SK-N-SH (cell line): ENCODE measurements around the gene ZNF324B.

Experiments used
- CTCF ChIP-seq: fragments of 200-600 bp; sonication (generic); IDR thresholded peaks from 2 replicates; pipeline ENCODE4 v1.6.1; 2017; ENCODE audit warnings: antibody characterized with exemption, mild to moderate bottlenecking, moderate library complexity
- EP300 ChIP-seq, 2 experiments: IDR thresholded peaks; 2 replicates each; pipeline versions ENCODE4 v1.4.0 to v1.6.1; 2012; ENCODE audit warnings: borderline replicate concordance in 1 of 2, low read depth in 1 of 2, low read length in 1 of 2
- FOXJ3 ChIP-seq: sonication (generic); formaldehyde crosslinking; IDR thresholded peaks from 2 replicates; pipeline ENCODE4 v1.5.1; 2020; ENCODE audit warnings: mild to moderate bottlenecking, missing genetic modification reagents
- JUND ChIP-seq: IDR thresholded peaks from 2 replicates; pipeline ENCODE4 v1.4.0; 2012
- NFIC ChIP-seq: IDR thresholded peaks from 2 replicates; pipeline ENCODE4 v1.4.0; 2012; ENCODE audit warnings: borderline replicate concordance
- NRF1 ChIP-seq: IDR thresholded peaks from 2 replicates; pipeline ENCODE4 v1.6.1; 2012; ENCODE audit warnings: low read depth, mild to moderate bottlenecking, low read length
- POLR2AphosphoS5 ChIP-seq: IDR thresholded peaks from 2 replicates; pipeline ENCODE4 v1.6.1; 2012; ENCODE audit warnings: low read depth, low read length
- RAD21 ChIP-seq: IDR thresholded peaks from 2 replicates; pipeline ENCODE4 v1.6.1; 2012; ENCODE audit warnings: mild to moderate bottlenecking, low read length
- RXRA ChIP-seq: IDR thresholded peaks from 2 replicates; pipeline ENCODE4 v1.4.0; 2012; ENCODE audit warnings: low read depth, mild to moderate bottlenecking, borderline replicate concordance
- SMC3 ChIP-seq: IDR thresholded peaks from 2 replicates; pipeline ENCODE4 v1.6.1; 2012; ENCODE audit warnings: low read depth, low read length, improper control_type of control experiment
- TCF12 ChIP-seq: IDR thresholded peaks from 2 replicates; pipeline ENCODE4 v1.4.0; 2012

GRCh38 chr19:58497634-58498170, 46.3 kb downstream of the ZNF324B start:
- TF ChIP-seq CTCF (no peak), TCF12 (no peak), EP300 (IDR thresholded peaks at IDR 0.05; ENCODE audit: borderline replicate concordance in 1 of 2, low read depth in 1 of 2, low read length in 1 of 2) (no peak), NRF1 (no peak), POLR2AphosphoS5 (no peak), RAD21 (no peak), NFIC (no peak), JUND (no peak), RXRA (no peak), SMC3 (no peak), FOXJ3 (CRISPR knock-in tag) (no peak)
